NCI-H446 (cell line): ENCODE data around the gene ATP8A2.
"Not testable (repeated sequence)": the region's sequence is repeated elsewhere in the genome, so short reads cannot be mapped to it uniquely, and the experiment has no call there.

Experiments used
- DNase-seq, 2 experiments: peaks; one replicate each; lab custom pipeline; 2025; lab: John Stamatoyannopoulos, UW

Gene ATP8A2

GRCh38 chr13:25768376-25768775 lies 396.6 kb downstream of the ATP8A2 start:
- no peak for DNase-seq

GRCh38 chr13:25768838-25769237 lies 397.1 kb downstream of the ATP8A2 start:
- no peak for DNase-seq

- DNase-seq: no peak
These were observed 398.8 kb downstream of the ATP8A2 start for GRCh38 chr13:25770601-25771000.

GRCh38 chr13:25771202-25771601 lies 399.4 kb downstream of the ATP8A2 start:
- no peak for DNase-seq

DNA sequence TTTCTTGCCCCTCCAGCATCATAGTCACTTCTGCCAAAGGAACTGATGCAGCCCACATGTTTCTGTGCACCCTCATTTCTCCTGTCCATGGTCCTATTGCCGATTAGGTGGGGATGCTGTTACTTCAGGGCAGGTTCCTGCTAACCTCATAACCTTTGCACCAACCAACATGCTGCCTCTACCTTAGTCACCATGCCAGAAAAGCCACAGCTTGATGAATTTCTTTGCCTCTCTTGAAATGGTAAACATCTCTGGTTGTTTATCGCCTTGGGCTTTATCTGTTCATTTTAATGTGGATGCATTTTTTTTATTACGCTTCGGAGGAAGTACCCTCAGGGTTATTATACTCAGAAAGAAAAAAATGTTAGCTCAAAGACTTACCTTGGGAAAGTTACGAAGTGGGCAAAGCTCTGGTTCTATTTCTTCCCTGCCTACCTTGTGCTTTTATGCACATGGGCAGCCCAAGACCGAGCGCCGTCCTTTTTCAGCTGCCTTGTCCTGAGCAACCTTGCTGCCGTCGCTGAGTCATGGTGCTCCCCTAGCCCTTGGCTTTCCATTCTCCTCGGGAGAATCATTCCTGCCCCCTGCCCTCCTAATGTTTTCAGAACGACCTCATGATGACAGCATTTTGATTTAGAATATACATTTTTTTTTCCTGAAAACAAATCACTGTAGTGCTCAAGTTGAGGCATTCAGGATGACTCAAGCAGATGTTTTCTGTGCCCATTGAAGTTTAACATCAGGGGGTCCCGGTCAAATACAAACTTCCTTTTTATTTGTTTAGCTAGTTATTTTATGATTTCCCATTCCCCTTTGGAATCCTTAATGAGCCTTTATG lies 400.1 kb downstream of the ATP8A2 start:
- no peak for DNase-seq

- DNase-seq: not testable (repeated sequence)
These were observed 400.8 kb downstream of the ATP8A2 start for GRCh38 chr13:25772534-25772933.

DNA sequence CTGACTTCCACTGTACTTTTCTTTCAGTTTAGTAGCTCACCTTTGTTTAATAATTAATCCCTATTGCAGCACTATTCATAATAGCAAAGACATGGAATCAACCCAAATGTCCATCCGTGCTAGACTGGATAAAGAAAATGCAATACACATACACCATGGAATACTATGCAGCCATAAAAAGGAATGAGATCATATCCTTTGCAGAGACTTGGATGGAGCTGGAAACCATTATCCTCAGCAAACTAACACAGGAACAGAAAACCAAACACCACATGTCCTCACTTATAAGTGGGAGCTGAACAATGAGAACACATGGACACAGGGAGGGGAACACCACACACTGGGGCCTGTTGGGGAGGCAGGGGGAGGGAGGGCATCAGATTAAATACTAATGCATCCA lies 402.3 kb downstream of the ATP8A2 start:
- DNase-seq: not testable (repeated sequence)

- no peak for DNase-seq
These were observed 403.5 kb downstream of the ATP8A2 start for GRCh38 chr13:25775275-25775674.

- no peak for DNase-seq
These were observed 404.2 kb downstream of the ATP8A2 start for GRCh38 chr13:25775986-25776385.

- no peak for DNase-seq
These were observed 404.9 kb downstream of the ATP8A2 start for GRCh38 chr13:25776722-25777121.

DNA sequence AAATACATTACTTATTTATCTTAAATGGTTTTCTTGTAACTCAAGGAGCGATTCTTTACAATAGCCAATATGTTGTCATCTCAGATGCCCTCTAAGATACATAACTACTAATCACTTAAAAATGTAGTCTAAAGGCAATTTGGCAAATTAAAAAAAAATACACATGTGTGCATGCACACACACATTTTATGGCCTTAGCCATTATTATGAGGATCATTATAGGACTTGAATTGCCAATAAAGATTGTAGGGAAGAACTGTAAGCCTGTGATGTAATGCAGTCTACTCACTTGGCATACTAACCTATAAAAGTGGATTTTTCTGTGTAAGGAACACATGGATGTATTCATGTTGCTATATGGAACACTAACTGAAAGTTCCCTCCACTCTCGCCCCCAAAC lies 405.7 kb downstream of the ATP8A2 start:
- DNase-seq: no peak

DNA sequence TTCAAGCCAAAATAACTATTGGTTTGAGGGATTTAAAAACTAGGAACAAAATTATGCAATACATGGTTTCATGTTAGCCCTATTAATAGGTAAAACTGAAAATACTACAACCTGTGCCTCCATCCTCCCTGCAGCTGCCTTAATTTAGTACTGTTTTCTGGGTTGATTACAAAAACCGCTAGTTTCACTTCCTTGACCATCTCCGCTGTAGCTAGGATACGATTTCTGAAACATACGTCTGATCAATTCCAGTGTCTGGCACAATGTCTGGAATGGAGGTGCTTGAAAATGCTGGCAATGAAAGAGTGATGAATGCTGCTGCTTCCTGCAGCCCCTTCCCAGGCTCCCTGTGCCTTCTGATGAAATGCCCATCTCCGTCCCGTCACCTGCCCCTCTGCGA lies 406.6 kb downstream of the ATP8A2 start:
- no peak for DNase-seq

- no peak for DNase-seq
These were observed 407.1 kb downstream of the ATP8A2 start for GRCh38 chr13:25778808-25779305.

- DNase-seq: no peak
These were observed 411.3 kb downstream of the ATP8A2 start for GRCh38 chr13:25783076-25783475.

GRCh38 chr13:25783601-25784024 lies 411.8 kb downstream of the ATP8A2 start:
- no peak for DNase-seq

- DNase-seq: no peak
These were observed 412.3 kb downstream of the ATP8A2 start for GRCh38 chr13:25784119-25784518.

- DNase-seq: not testable (repeated sequence)
These were observed 418.4 kb downstream of the ATP8A2 start for GRCh38 chr13:25790137-25790536.

DNA sequence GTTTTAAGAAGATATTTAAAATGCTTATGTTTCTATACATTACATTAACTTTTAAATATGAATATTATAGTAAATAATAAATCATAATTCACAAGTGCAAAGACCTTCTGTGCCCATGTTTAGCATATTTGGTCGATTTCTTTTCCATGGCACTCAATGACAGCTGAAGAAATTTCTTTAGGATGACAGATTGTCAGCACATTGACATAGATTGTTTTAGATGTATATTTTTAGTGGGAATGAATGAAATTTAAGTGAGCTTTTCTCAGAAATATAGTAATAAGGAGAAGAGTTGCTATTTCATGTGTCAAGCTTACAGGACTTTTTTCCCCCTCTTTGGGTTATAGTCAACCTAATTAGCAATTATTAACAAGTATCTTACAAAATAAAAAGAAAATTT lies 423.5 kb downstream of the ATP8A2 start:
- DNase-seq: no peak

- no peak for DNase-seq
These were observed 424.7 kb downstream of the ATP8A2 start for GRCh38 chr13:25796474-25796873.

DNA sequence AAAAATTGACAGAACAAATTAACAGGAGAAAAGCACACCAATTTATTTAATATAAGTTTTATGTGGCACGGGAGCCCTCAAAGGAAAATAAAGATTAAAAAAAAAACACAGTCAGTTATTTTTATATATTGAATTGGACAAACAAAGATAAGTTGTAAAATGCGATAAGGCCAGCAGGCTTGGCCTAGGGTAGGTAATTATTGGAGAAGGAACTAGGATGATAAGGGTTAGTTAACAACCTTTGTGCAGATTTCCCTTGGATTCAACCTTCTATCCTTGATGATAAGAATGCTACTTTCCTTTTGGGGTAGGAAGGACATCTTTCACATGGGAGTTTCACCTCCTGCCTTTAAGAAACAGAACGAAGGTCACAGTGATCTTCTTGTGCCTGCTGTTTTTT lies 427.2 kb downstream of the ATP8A2 start:
- DNase-seq: no peak

GRCh38 chr13:25800523-25800922 lies 428.7 kb downstream of the ATP8A2 start:
- no peak for DNase-seq

- no peak for DNase-seq
These were observed 430.8 kb downstream of the ATP8A2 start for GRCh38 chr13:25802579-25802978.

DNA sequence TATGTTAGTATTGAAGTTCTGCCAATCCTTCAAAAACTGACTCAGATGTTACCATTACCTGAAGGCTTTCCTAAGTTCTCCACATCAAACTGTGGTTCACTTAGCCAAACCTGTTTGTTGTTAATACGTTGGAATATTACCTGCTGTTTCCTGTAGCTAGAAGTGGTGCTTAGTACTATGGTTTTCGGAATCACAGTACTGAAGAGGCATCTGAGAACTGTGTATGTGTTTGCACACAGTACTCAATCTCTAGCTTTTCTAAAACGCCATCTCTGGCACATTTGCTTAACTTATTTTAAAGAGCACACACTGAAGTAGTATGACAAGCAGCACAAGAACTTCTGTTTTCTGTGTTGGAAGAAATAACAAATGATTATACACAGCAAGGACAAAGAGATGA lies 431.9 kb downstream of the ATP8A2 start:
- no peak for DNase-seq
